Skeletal muscle satellite cell (primary cell): Measurements from ENCODE around the gene ACTC1. TPM values are rescaled to one million over a fixed set of nuclear protein-coding genes. Genes with fewer than 3 reads are reported as not detected.
A peak's percentile ranks its signal among the peaks of the same experiment; 100 is the strongest.

ENCODE experiments used
- H3K27me3 ChIP-seq: 2 replicates; pipeline ENCODE4 v1.7.0; 2013; ENCODE audit warnings: low read length; ENCODE audit not compliant: control insufficient read depth, insufficient read depth
- H3K36me3 ChIP-seq: 2 replicates; pipeline ENCODE4 v1.7.0; 2013; ENCODE audit warnings: mild to moderate bottlenecking, control low read depth, low read length; ENCODE audit not compliant: insufficient read depth
- H3K4me1 ChIP-seq: 2 replicates; pipeline ENCODE4 v1.7.0; 2013; ENCODE audit warnings: low read length; ENCODE audit not compliant: control insufficient read depth, insufficient read depth
- H3K4me2 ChIP-seq: 2 replicates; pipeline ENCODE4 v1.7.0; 2013; ENCODE audit warnings: mild to moderate bottlenecking, low read length
- H3K4me3 ChIP-seq: 2 replicates; pipeline ENCODE4 v1.7.0; 2013; ENCODE audit warnings: low read length
- H3K9ac ChIP-seq: 2 replicates; pipeline ENCODE4 v1.7.0; 2013; ENCODE audit warnings: mild to moderate bottlenecking, low read depth, low read length, moderate library complexity
- H3K9me3 ChIP-seq: replicated peaks from 2 replicates; pipeline ENCODE4 v1.7.0; 2013; ENCODE audit warnings: mild to moderate bottlenecking, control low read depth, low read length
- total RNA-seq: library from RNA; depleted of rRNA; stranded (reverse); fragments of >200 nt; gene quantifications from 2 replicates; pipeline ENCODE4 v1.2.3, GENCODE V29; 2012; rRNA removed

The ACTC1 gene
- total RNA-seq = 5.6 and 179 TPM in 2 replicates

GRCh38 chr15:34795267-34796081 lies at the start of gene ACTC1:
ACTC1 (minus strand) TSS chr15:34795549; CDS start chr15:34794808, 741 bp downstream.
- Histone ChIP-seq H3K27me3 (no peaks in the 10 kb centered on the region), H3K9me3 (no peaks in the 10 kb centered on the region), H3K4me1 (peaks cover 36% of the 10 kb centered on the region), H3K4me3 (peak within 1 kb of the TSS; percentile 74), H3K4me2 (peak within 1 kb of the TSS; percentile 82), H3K9ac (peak within 1 kb of the TSS; percentile 91), H3K36me3 (peaks cover 30% of the 10 kb centered on the region)

- Histone ChIP-seq H3K4me2 (no peak overlapping the region), H3K9me3 (no peaks in the 10 kb centered on the region), H3K4me3 (no peak overlapping the region), H3K4me1 (peaks cover 27% of the 10 kb centered on the region), H3K27me3 (no peaks in the 10 kb centered on the region), H3K36me3 (no peaks in the 10 kb centered on the region), H3K9ac (no peak overlapping the region)
Observed at GRCh38 chr15:34841262-34841725, 45.9 kb upstream of the ACTC1 start.

DNA sequence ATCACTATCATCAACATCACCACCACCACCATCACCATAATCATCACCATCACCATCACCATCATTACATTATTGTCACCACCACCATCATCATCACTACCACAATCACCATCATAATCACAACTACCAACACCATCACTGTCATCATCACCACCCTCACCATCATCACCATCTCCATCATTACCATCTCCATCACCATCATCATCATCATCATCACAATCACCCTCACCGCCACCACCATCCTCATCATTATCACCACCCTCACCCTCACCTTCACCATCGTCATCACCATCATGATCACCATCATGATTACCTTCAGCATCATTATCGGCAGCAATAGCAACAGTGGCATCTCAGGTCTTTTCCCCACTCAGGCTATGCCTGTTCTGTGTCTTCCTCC lies 42.9 kb upstream of the ACTC1 start:
- H3K9me3 ChIP-seq = no peaks in the 10 kb centered on the region
- no peaks in the 10 kb centered on the region for H3K27me3 ChIP-seq
- no peak overlapping the region for H3K9ac ChIP-seq
- H3K4me1 ChIP-seq = peaks cover 27% of the 10 kb centered on the region
- no peak overlapping the region for H3K4me2 ChIP-seq
- H3K36me3 ChIP-seq = no peaks in the 10 kb centered on the region
- no peak overlapping the region for H3K4me3 ChIP-seq

- peaks cover 27% of the 10 kb centered on the region for H3K4me1 ChIP-seq
- no peaks in the 10 kb centered on the region for H3K36me3 ChIP-seq
- H3K27me3 ChIP-seq = no peaks in the 10 kb centered on the region
- no peaks in the 10 kb centered on the region for H3K9me3 ChIP-seq
- H3K4me3 ChIP-seq = no peak overlapping the region
- peak overlapping the region; percentile 62 for H3K4me2 ChIP-seq
- H3K9ac ChIP-seq = no peak overlapping the region
Observed at GRCh38 chr15:34837246-34838016, 42.1 kb upstream of the ACTC1 start.

DNA sequence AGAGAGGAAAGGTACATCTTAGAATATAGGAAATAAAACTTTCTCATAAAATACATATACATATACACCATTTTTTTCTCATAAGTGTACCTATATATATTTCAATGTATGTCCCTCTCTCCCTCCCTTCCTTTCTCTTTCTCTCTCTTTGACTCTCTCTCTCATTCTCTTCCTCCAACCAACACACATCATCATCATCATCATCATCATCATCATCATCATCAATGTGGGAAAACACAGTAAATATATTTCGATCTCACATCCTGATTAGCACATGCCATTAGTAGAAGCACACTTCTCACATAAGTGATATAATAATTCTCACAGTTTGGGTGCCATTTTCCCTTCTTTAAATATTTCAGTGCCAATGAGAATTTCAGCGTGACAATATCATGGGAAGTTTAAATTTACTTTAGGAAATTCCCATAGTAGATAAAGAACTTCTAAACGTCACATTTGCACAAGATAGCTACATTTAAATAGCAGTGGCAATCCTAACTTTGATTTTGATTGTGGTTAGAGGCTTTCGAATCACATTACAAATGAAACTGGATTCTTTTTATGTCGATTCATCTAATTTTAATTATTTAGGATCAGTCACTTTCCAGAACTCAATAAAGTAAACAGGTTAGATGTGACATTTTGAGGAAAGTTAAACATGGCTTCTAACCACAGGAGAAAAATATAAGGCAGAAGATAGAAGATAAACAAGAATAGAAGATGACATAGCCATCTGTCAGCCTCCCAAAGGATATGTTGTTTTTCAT lies 33.0 kb upstream of the ACTC1 start:
- Histone ChIP-seq H3K27me3 (no peaks in the 10 kb centered on the region), H3K9ac (no peak overlapping the region), H3K9me3 (no peaks in the 10 kb centered on the region), H3K4me2 (no peak overlapping the region), H3K4me3 (no peak overlapping the region), H3K36me3 (no peaks in the 10 kb centered on the region), H3K4me1 (no peaks in the 10 kb centered on the region)

- H3K9ac ChIP-seq = no peak overlapping the region
- H3K9me3 ChIP-seq = no peaks in the 10 kb centered on the region
- H3K4me2 ChIP-seq = no peak overlapping the region
- no peaks in the 10 kb centered on the region for H3K27me3 ChIP-seq
- H3K4me1 ChIP-seq = peaks cover 10% of the 10 kb centered on the region
- H3K36me3 ChIP-seq = no peaks in the 10 kb centered on the region
- H3K4me3 ChIP-seq = no peak overlapping the region
Observed at GRCh38 chr15:34821831-34822230, 26.5 kb upstream of the ACTC1 start.

- H3K27me3 ChIP-seq = no peaks in the 10 kb centered on the region
- no peak overlapping the region for H3K4me3 ChIP-seq
- no peaks in the 10 kb centered on the region for H3K36me3 ChIP-seq
- no peak overlapping the region for H3K9ac ChIP-seq
- peaks cover 19% of the 10 kb centered on the region for H3K4me1 ChIP-seq
- no peak overlapping the region for H3K4me2 ChIP-seq
- H3K9me3 ChIP-seq = no peaks in the 10 kb centered on the region
Observed at GRCh38 chr15:34820110-34820509, 24.8 kb upstream of the ACTC1 start.

DNA sequence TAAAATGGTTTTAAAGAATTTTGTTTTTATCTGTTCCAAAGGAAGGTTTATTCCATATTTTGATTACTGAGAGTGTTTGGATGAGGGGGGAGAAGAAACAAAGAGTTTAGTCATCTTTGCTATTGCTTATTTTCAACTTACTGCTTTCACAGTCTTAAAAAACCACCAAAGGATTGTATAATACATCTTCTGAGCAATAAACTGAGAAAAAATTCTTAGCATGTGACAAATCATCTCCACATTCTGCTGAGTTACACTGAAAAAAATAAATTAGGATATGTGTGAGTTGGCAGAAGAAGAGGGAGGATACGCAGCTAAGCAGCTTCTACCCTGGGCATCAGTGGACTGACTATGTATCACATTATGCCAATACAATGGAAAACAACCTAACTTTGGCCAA lies 23.2 kb upstream of the ACTC1 start:
- peaks cover 24% of the 10 kb centered on the region for H3K4me1 ChIP-seq
- no peak overlapping the region for H3K9ac ChIP-seq
- H3K9me3 ChIP-seq = no peaks in the 10 kb centered on the region
- H3K4me2 ChIP-seq = no peak overlapping the region
- no peaks in the 10 kb centered on the region for H3K36me3 ChIP-seq
- no peak overlapping the region for H3K4me3 ChIP-seq
- H3K27me3 ChIP-seq = no peaks in the 10 kb centered on the region

DNA sequence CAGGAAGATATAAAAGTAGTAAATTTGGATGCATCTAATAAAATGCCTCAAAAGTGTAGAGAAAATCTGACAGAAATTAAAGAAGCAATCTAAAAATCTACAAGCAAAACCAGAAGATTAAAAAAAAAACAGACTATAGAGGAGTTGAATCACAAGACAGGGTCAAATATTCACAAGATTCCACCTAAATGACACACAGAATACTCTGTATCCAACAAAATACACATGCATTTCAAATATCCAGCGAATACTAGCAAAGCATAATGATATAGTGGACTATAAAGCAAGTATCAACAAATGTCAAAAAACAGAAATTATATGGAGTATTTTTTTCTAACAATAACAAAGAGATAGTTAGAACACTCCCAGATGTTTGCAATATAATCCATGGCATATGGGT lies 20.5 kb upstream of the ACTC1 start:
- Histone ChIP-seq H3K9ac (peak overlapping the region; percentile 15), H3K4me2 (peak overlapping the region; percentile 9), H3K36me3 (no peaks in the 10 kb centered on the region), H3K4me3 (no peak overlapping the region), H3K9me3 (no peaks in the 10 kb centered on the region), H3K4me1 (peaks cover 50% of the 10 kb centered on the region), H3K27me3 (no peaks in the 10 kb centered on the region)

GRCh38 chr15:34813446-34814190 lies 18.3 kb upstream of the ACTC1 start:
- Histone ChIP-seq H3K4me2 (no peak overlapping the region), H3K9ac (peak overlapping the region; percentile 69), H3K9me3 (no peaks in the 10 kb centered on the region), H3K27me3 (no peaks in the 10 kb centered on the region), H3K4me3 (no peak overlapping the region), H3K4me1 (peaks cover 63% of the 10 kb centered on the region), H3K36me3 (no peaks in the 10 kb centered on the region)
